Urinary bladder (tissue), 4 donors: Measurements from ENCODE around the gene CAMK2B. TPM values are rescaled to one million over a fixed set of nuclear protein-coding genes. Genes with fewer than 3 reads are reported as not detected.

Experiments used
- DNase-seq: peaks from one replicate; pipeline ENCODE4 v3.0.0-alpha.2; 2015; ENCODE audit errors: extremely low spot score
- H3K27ac ChIP-seq: one replicate; pipeline ENCODE4 v1.5.1; 2013; ENCODE audit warnings: low read depth, mild to moderate bottlenecking, moderate library complexity
- H3K36me3 ChIP-seq: one replicate; pipeline ENCODE4 v1.6.1; 2013; ENCODE audit warnings: mild to moderate bottlenecking, moderate library complexity; ENCODE audit not compliant: insufficient read depth
- H3K4me1 ChIP-seq: one replicate; pipeline ENCODE4 v1.6.1; 2013; ENCODE audit warnings: mild to moderate bottlenecking, moderate library complexity; ENCODE audit not compliant: insufficient read depth
- H3K4me3 ChIP-seq: one replicate; pipeline ENCODE4 v1.5.1; 2013; ENCODE audit warnings: low read depth, low read length
- WGBS: extraction: QIAGEN DNeasy Blood & Tissue Kit; methylation state at CpG from one replicate; pipeline ENCODE4 v1.1.7; 2013; 5-methylcytosine and 5-hydroxymethylcytosine counted together
- polyA plus RNA-seq: library from polyadenylated mRNA; stranded (reverse); fragments of 200-250 nt; gene quantifications from one replicate; pipeline ENCODE4 v1.2.3, GENCODE V29; 2013
- total RNA-seq: library from RNA; depleted of rRNA; stranded (reverse); fragments of >200 nt; gene quantifications from one replicate; pipeline ENCODE4 v1.2.3, GENCODE V29; 2014
- donor health status: healthy with polysubstance abuse.
- donor health status: healthy.

CAMK2B gene
- total and polyA plus RNA-seq, 2 donors, result 0.32 to 1.5 TPM

DNA sequence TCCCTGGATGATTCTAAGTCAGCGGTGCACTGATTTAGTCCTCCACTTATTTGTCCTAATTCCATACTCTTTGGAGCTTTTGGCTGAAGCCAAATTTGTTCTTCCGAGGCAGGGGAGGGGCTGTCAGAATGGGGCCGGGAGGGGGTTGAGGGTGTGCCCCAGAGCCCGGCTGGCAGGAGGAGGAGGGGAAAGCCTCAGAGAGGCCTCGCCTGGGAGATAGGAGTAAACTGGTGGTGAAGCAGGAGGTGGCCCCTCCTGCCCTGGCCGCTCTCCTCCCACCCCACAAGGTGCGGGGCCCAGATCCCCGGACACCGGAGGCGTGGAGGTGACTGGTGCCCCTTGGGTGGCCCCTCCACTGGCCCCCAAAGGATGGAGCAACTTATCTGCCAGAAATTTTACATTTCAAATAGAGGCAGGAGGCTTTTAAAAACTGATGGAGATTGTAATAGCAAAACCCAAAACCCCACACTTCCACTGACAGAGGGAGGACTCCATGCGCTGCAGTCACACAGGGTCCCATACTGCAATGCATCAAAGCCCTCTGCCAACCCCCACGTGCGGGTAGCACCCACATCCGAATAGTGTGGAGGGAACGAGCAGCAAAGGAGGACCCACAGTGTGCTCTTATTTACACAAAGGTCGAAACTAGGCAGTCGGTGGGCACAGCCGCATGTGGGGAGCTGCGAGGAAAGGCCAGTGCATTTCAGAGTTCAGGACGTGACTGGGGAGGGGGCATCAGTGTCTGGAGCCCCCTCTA, 61.9 kb downstream of the CAMK2B start:
- H3K27ac ChIP-seq, result no peak overlapping the region
- H3K36me3 ChIP-seq, result no peaks in the 10 kb centered on the region
- WGBS, result 73% methylated on average over 20 of the region's 20 CpGs
- no peak overlapping the region for H3K4me3 ChIP-seq
- no peaks in the 10 kb centered on the region for H3K4me1 ChIP-seq
- no peak for DNase-seq

GRCh38 chr7:44262031-44262430, 63.4 kb downstream of the CAMK2B start:
- 96% methylated on average over 9 of the region's 9 CpGs for WGBS
- Histone ChIP-seq H3K36me3 (no peaks in the 10 kb centered on the region), H3K4me1 (no peaks in the 10 kb centered on the region), H3K4me3 (no peak overlapping the region), H3K27ac (no peak overlapping the region)
- no peak for DNase-seq

- Histone ChIP-seq H3K4me1 (no peaks in the 10 kb centered on the region), H3K36me3 (no peaks in the 10 kb centered on the region), H3K27ac (no peak overlapping the region), H3K4me3 (no peak overlapping the region)
- no peak for DNase-seq
- WGBS, result 93% methylated on average over 5 of the region's 5 CpGs
These were observed 64.2 kb downstream of the CAMK2B start for GRCh38 chr7:44261240-44261639.

- Histone ChIP-seq H3K36me3 (no peaks in the 10 kb centered on the region), H3K4me3 (no peak overlapping the region), H3K27ac (no peak overlapping the region), H3K4me1 (no peaks in the 10 kb centered on the region)
- no peak for DNase-seq
- 67% methylated on average over 18 of the region's 18 CpGs for WGBS
These were observed 65.6 kb downstream of the CAMK2B start for GRCh38 chr7:44259547-44260457.

DNA sequence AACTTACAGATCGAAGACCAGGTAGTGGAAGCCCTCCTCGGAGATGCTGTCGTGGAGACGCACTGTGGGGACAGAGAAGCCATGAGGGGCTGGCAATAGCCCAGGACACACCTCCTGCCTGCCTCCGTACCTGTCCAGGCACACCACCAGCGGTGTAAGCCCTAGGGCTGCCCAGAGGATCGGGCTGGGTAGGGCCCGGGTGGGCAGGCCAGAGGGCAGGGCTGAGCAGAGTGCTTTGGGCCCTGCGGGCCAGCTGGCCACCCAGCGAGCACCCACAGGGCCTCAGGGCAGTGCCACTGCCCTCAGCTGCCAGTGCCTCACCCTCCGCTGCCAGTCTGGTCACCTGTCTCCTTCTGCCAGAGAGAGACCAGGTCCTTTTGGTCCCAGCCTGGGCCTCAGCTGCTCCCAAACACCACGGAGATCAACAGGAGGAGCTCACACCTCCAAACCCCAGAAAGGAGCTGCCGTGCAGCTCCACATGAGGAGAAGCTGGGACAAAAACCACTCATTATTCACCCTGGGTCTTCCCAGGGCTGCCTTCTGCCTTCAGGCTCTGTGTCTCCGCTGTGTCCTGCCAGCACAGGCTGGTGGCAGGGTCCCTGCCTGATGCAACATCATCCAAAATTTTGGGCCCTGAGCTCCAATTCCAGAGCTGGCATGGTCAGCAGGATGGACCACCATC, 66.4 kb downstream of the CAMK2B start:
- H3K4me1 ChIP-seq, result no peaks in the 10 kb centered on the region
- 90% methylated on average over 14 of the region's 14 CpGs for WGBS
- H3K36me3 ChIP-seq, result no peaks in the 10 kb centered on the region
- no peak for DNase-seq
- H3K27ac ChIP-seq, result no peak overlapping the region
- no peak overlapping the region for H3K4me3 ChIP-seq

DNA sequence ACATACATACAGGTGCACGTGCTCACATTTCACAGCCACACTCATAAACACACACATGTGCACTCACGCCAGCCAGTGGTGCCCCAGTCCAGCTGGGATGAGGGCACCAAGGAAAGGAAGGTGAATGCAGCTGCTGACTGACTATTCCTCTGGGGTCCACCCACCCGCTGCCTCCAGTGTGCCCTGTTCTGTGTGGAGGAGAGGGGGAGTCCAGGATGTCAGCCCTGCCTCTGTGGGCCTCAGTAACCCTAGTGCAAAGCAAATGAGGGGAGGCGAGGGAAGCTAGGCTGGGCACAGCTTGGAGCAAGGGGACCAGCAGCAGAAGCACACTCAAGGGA, 67.0 kb downstream of the CAMK2B start:
- no peak for DNase-seq
- H3K4me1 ChIP-seq, result no peaks in the 10 kb centered on the region
- 81% methylated on average over 4 of the region's 4 CpGs for WGBS
- no peak overlapping the region for H3K27ac ChIP-seq
- no peaks in the 10 kb centered on the region for H3K36me3 ChIP-seq
- H3K4me3 ChIP-seq, result no peak overlapping the region

DNA sequence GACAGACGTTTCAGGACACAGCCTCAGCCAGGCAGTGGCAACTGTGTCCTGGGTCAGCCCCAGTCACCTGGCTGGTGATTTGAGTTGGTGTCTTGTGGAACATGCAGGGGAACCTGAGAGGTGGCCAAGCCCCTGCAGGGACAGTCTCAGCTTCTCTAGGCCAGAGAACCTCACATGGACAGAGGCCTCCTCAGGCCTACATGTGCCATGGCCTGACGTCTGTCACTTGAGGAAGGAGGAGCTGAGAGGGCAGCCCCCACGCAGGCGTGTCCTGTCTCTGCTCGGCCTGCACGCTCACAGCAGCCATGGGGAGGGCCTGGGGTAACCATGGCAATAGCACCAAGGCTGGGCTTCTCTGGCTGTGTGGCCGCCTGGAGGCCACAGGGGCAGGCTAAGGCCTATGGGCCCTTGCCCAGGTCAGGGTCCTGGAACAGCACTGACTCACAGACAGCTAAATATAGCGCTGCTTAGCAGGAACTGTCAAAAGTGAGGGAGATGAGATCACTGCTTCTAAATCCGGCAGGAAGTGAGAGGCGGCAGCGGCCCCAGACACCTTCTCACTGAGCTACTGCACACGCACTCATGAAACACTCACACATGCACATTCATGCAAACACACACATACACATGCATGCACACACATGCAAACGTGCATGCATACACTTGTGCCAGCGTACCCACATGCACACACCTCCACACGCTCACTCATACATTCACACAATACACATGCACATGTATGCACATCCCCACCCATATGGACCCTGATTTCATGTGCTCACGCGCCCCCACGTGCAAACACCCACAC, 67.6 kb downstream of the CAMK2B start:
- H3K4me1 ChIP-seq, result no peaks in the 10 kb centered on the region
- 25% methylated on average over 18 of the region's 18 CpGs for WGBS
- DNase-seq, result no peak
- no peak overlapping the region for H3K27ac ChIP-seq
- no peak overlapping the region for H3K4me3 ChIP-seq
- H3K36me3 ChIP-seq, result no peaks in the 10 kb centered on the region

- Histone ChIP-seq H3K4me3 (no peak overlapping the region), H3K4me1 (no peaks in the 10 kb centered on the region), H3K36me3 (no peaks in the 10 kb centered on the region), H3K27ac (no peak overlapping the region)
- DNase-seq, result no peak
- 98% methylated on average over 6 of the region's 6 CpGs for WGBS
These were observed 68.2 kb downstream of the CAMK2B start for GRCh38 chr7:44257213-44257612.

DNA sequence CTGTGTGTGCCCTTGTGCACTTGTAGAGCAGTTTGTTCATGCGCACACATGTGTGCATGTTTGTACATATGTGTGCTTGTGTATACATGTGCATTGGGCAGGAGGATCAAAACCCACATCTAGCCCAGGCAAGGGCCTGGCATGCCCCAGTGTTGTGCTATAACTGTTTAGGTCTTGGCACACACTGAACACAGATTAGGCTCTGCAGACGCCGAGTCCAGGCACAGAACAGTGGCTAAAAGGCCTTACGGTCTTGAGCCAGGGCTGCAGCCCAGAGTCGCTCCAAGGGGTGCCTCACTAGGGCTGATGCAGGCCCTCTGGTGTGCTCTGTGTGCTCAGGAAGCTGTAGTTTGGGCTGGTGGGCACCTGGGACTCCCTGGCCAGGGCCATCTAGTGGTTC, 68.9 kb downstream of the CAMK2B start:
- Histone ChIP-seq H3K4me1 (no peaks in the 10 kb centered on the region), H3K4me3 (no peak overlapping the region), H3K36me3 (no peaks in the 10 kb centered on the region), H3K27ac (no peak overlapping the region)
- 70% methylated on average over 5 of the region's 5 CpGs for WGBS
- no peak for DNase-seq

DNA sequence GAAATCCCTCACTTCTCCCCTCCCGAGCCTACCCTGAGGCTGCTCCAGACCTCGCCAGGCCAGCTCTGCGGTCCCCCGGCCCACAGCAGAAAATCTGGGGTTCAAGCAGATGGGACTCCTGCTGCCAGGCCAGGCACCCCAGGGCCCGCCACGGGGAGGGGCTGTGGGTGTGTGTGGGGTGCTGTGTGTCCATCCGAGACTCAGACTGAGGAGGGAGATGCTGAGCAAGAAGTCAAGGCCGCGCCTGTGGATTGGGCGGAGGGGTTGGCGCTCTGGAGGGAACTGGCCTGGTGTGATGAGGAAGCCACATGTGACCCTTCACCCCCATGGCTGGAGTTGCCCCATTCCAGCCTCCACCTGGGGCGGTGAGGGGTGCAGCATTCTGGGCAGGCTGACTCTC, 73.5 kb downstream of the CAMK2B start:
- Histone ChIP-seq H3K4me1 (no peaks in the 10 kb centered on the region), H3K4me3 (no peak overlapping the region), H3K27ac (no peak overlapping the region), H3K36me3 (no peaks in the 10 kb centered on the region)
- no peak for DNase-seq
- WGBS, result 92% methylated on average over 12 of the region's 12 CpGs

GRCh38 chr7:44251269-44251668, 74.1 kb downstream of the CAMK2B start:
- DNase-seq, result no peak
- H3K27ac ChIP-seq, result no peak overlapping the region
- no peaks in the 10 kb centered on the region for H3K36me3 ChIP-seq
- H3K4me3 ChIP-seq, result no peak overlapping the region
- no peaks in the 10 kb centered on the region for H3K4me1 ChIP-seq
- WGBS, result 91% methylated on average over 10 of the region's 10 CpGs

DNA sequence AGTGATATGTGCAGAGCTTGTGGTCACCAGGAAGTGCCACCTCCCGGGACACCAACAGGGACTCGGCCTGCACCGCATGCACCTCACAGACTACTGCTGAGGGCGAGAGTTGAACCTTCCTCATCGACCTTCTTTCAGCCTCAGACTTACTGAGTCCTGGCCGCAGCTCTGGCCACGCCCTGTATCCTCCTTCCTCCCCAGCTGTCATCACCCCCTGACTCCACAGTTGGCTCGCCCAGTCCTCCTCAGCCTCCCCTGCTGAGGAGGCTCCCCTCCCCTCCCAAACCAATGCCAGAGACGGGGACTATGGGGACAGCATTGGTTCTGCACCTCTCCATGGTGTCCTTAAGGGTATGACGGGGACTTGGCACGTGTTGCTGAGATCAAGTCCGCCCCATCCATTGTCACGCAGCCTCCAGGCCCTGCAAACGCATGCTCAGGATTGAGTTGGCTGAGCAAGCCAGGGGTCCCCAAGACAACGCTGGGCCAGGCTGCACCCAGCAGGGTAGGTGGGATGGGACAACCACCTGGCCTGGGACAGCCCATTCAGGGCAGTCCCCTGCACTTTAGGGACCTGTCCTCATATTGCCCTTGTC, 75.7 kb downstream of the CAMK2B start:
- Histone ChIP-seq H3K4me1 (no peaks in the 10 kb centered on the region), H3K27ac (no peak overlapping the region), H3K36me3 (no peaks in the 10 kb centered on the region), H3K4me3 (no peak overlapping the region)
- WGBS, result 83% methylated on average over 15 of the region's 15 CpGs
- DNase-seq, result no peak
